OCI-LY1 (cell line): ENCODE results near the gene ZNFX1.

ENCODE experiments used
- EZH2 ChIP-seq: fragments of 200-600 bp; sonication (generic), shearing (Covaris generic); IDR thresholded peaks from 2 replicates; pipeline ENCODE4 v1.8.0; 2017; ENCODE audit warnings: borderline replicate concordance, mixed run types, mild to moderate bottlenecking, antibody characterized with exemption, low read length, moderate library complexity, mixed read lengths
- TF ChIP-seq, protein P1 (sequence below): fragments of 200-600 bp; sonication (generic), shearing (Covaris generic); IDR thresholded peaks from 2 replicates; pipeline ENCODE4 v1.5.1; 2017; ENCODE audit warnings: mild to moderate bottlenecking, antibody characterized with exemption, low read length, moderate library complexity, mixed read lengths

DNA sequence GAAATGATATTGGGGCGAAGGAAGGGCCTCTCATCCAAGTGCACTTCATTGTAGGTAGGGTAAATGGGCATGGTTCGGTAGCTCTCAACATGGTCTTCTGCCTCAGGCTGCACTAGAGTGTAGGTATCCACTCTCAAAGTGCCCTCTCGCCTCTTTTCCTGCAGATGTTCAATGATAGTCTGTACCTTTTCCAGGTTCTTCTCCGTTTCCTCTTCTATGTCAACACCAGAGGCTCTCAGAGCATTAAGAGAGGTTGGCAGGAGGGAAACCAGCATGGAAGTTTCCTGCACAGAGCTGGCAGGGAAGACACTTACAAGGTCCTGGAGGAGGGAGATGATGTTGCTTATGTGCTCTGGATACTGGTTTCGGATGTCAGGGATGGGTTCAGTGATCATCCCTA, 7.1 kb downstream of the ZNFX1 start:
- TF ChIP-seq, protein P1, sequence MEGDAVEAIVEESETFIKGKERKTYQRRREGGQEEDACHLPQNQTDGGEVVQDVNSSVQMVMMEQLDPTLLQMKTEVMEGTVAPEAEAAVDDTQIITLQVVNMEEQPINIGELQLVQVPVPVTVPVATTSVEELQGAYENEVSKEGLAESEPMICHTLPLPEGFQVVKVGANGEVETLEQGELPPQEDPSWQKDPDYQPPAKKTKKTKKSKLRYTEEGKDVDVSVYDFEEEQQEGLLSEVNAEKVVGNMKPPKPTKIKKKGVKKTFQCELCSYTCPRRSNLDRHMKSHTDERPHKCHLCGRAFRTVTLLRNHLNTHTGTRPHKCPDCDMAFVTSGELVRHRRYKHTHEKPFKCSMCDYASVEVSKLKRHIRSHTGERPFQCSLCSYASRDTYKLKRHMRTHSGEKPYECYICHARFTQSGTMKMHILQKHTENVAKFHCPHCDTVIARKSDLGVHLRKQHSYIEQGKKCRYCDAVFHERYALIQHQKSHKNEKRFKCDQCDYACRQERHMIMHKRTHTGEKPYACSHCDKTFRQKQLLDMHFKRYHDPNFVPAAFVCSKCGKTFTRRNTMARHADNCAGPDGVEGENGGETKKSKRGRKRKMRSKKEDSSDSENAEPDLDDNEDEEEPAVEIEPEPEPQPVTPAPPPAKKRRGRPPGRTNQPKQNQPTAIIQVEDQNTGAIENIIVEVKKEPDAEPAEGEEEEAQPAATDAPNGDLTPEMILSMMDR = no peak
- TF ChIP-seq EZH2 = no peak
